Kidney glomerular epithelial cell (primary cell): ENCODE measurements around the gene SNX33.
A peak's percentile ranks its signal among the peaks of the same experiment; 100 is the strongest.
"Not testable (repeated sequence)": the region's sequence is repeated elsewhere in the genome, so short reads cannot be mapped to it uniquely, and the experiment has no call there.

ENCODE experiments used
- DNase-seq: peaks from one replicate; lab custom pipeline; 2025; lab: John Stamatoyannopoulos, UW

Gene SNX33

DNA sequence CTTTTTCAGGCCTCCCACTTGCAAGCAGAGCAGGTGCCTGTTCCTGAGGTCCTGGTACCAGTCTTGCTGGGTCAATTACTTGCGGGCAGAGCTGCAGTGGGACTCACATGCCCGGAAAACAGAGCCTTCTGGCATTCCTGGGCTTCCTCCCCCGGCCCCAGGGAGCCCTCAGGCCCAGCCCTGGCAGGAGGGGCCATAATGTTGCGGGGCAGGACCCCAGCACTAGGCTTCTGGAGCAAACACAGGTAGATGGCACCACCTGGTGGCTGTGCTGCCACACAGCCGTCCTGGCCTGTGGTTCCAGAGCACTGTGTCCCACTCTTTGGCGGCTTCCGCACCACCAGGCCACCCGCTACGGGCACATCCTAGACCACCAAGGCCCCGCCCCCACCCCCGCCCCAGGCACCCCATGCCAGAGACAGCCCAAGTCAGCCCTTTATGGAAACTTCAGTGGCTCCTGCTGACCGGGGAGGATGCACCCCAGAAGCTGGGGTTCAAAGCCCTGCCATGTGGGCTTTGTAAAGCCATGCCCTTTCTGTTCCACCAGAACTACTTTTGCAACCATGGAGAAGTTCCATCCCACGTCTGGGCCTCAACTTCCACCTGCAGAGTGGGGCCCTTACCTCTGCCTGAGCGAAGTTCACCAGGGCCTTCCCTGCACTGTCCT is 36.1 kb downstream of the SNX33 start:
- DNase-seq, result not testable (repeated sequence)

DNA sequence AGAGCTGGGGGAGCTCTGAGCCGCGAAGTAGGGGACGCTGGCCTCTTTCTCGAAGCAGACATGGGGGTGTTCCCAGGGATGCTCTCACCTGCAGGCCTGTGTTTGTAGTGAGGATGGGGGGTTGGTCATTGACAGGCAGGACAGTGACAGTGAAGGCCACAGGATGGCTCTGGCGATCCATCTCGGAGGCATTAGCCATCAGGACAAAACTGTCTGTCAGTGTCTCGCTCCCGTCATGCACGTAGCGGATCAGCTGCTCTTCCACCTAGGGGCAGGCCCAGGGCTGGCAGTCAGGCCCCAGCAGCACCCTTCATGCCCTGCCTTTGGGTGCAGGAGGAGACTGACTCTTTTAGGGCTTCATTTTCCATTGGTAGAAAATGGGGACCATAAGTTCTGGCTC is 36.9 kb downstream of the SNX33 start:
- no peak for DNase-seq

DNA sequence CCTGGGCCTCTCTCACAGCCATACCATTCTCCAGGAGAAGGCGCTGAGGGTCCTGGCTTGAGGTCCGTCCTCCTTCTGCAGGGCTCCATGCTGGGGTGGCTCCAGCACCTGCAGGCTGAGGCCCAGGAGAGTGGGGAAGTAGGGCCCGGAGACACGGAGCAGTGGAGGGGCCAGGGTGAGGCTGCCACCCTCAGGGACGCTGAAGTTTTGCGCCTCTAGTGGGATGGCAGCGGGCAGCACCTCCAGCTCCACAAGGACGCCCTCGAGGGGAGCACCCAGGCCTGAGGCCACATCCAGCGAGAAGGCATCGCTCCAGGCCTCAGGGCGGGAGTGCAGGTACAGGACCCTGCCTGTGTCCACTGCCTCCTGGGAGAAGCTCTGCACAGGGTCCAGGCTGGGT is 37.5 kb downstream of the SNX33 start:
- no peak for DNase-seq

DNA sequence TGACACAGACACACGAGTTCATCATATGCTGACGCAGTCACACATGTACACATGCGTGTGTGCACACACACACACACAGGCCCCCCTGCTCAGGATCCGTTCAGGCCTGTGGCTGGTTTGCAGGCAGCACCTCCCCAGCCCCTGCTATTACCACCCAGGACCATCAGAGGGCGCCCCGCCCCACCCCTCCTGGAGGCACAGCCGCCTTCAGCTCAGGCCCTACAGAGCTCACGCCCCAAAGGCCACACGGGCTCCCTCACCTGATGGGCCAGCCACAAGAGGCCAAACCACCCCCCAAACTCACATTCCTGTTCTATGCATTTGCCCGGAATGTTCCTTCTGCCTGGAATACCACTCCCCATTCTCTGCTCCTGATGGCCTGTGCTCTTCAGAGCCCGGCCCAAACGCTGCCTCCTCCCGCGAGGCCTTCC is 38.5 kb downstream of the SNX33 start:
- DNase-seq, result not testable (repeated sequence)

DNA sequence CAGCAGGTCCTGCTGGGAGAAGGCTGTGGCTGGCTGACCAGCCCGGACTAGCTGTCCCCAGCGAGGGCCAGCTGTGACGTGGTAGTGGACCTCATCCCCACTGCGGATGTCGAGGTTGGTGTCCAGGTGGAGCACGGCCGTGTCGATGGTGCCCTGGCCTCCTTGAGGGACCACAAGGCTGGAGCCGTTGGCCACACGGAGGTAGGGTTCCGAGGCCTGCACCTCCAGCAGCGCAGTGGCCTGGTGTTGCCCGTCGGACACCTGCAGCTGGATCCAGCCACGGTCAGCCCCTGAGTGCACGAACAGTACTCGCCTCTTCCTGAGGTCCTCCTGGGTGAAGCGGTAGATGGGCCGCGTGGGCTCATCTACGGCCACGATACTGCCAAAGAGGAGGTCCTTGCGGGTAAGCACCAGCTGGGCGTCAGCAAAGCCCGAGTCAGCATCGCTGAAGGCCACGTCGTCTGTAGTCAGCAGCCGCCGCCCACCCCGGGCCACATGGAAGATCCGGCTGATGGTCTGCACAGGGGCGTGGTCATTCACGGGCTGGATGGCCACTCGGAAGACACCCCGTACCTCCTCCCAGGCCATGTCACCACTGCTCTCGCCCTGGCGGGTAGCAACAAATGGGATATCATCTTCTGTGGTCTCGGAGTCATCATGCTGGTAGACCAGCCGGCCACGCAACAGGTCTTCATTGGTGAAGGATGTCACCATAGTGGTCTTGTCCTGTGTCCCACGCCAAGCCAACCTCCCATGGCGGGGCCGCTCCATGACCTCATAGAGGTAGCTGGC is 40.0 kb downstream of the SNX33 start:
- no peak for DNase-seq

DNA sequence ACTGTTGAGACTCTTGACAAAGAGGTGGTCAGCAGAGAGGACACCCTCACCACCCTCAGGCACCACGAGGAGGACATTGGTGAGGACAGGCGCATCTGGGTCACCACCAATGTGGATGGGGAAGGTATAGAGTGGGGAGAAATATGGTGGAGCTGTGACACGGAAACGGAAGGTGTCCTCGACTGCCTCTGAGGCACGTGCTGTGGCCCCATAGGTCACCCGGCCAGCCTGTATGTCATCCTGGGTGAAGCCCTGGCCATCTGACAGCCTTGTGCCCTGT is 40.5 kb downstream of the SNX33 start:
- DNase-seq, result no peak

DNA sequence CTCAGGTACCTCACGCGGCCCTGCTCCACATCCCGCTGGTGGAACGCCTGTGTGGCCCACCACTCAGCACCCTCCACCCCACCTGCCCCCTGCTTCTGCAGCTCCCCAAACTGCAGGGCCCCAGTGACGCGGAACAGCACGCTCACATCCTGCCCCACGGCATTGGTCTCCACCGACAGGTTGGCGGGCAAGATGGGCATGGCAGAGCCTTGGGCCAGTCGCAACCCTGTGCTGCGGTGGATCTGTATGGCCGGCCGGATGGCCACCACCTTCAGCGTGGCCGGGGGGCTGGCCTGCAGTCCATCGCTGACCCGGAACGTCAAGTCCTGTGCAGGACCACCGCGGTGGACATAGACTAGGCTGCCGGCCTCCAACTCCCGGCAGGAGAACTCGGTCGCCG is 41.1 kb downstream of the SNX33 start:
- DNase-seq, result no peak

DNA sequence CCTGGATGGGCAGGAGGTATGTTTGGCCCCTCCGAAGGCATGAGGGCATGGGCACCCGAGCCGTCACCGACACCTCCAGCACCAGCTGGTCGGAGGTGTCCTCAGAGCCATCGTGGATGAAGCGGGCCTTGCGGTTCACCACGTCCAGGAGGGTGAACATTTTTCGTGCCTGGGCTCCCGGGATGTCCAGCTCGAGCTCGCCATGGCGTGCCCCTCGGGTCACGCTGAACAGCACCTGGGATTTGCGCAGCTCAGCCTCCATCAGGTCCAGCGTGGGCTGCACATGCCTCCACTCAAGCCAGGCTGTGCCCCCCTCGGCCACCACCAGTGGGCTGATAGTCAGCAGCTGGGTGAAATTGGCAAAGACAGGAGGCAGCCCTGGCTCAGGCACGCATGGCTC is 41.7 kb downstream of the SNX33 start:
- not testable (repeated sequence) for DNase-seq

DNA sequence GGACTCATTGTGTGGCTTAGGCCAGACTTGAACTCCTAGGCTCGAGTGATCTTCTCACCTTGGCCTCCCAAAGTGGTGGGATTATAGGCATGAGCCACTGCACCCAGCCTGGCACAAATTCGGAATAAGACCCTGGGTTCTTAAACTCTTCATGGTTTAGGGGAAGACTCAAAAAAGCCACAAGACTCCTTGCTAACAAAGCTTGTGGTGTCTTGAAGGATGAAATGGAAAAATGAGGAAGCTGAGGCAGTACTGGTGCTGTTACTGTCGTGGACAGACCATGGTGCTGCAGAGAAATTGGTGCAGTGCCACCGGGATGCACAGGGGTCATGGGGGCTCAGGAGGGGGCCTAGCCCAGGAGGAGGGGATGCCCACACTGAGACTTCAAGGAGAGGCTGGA is 44.6 kb downstream of the SNX33 start:
- not testable (repeated sequence) for DNase-seq

DNA sequence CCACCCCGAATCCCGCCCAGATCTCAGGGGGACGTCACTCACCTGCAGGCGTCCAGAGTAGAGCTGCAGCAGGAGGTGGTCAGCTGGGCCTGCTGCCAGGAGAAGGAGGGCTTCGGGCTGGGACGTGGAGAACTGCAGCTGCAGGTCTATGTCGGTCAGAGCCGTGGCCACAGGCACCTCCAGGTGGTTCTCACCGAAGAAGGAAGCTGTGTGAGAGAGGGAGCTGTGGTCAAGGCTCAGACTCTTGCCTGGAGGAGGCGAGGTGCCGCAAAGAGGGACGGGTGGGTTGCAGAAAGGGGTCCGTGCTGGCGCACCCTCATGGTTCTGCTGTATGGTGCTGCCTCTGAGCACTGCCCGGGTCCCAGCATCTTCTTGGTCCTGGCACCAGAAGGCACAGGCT is 45.3 kb downstream of the SNX33 start:
- not testable (repeated sequence) for DNase-seq

DNA sequence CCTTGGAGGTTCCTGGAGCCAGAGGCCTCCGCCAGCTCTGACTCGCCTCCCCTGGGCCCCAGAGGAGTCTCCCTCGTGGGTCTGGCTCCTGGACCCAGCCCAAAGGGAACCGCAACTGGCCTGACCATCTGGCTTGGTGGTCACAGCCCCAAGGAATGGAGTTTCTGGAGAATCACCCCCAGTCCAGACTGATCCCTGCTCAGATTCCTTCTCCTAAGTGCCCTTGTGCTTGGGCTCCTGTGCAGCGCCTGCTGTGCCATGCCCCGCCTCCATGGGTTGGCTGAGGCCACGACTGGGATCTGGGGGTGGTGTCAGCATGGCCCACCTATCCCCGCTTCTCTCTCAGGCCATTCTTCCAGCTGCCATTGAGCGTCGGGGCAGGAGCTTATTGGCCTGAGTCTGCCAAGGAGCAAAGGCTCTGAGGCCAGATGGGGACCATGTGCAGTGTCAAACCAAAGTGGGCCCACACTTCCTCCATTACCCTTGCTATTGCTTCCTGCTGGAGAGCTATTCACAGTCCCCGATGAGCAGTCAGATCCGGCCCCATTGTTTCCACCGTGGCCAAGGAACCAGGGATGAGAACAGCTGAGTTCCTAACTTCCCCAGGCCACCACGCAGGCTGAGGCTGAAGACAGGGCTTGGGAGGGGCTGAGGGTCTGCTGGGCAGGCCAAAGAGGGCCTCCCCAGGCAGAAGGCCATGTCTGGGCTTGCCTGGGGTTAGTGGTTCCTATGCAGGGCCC is 46.0 kb downstream of the SNX33 start:
- DNase-seq, result no peak

DNA sequence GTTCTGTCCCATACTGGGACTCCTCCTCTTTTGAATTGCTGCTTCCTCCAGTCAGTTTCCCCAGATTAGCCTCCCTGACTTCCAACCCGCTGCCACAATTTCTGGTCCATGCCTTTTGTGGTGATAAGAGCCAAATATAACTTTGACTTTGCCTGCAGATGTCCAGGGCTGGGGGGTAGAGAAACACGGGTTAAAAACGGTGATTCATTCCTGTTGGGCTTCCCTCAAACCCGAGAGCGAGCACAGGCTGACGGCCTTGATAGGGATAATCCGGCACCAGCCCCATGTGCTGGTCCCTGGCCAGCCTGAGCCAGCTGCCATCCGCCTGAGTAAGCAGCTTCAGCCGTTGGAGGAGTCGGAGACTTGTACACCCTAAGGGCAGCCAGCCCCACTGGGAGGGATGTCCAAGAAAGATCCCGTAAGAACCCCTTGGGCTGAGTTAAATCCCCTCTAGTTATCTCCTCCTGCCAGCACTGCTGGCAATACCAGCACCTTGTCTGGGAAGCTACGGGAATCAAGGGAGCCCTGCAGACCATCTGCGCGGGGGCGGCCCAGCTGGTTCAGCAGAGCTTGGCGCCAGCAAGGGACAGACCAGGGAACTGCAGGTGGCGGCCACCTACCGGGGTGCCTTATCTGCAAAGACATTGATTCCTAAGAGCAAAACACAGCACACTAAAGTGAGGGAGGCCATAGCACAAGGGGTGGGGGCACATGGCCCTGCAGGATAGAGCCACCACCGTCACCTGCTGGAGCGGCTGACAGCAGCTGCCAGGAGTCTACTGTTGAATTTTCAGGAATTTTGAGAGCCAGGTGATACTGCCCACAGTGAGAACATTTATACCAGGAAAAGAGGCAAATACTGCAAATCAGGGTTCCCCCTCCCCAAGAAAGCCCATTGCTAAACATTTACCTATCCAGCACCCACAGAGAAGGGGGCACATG is 46.8 kb downstream of the SNX33 start:
- peak; percentile 79 for DNase-seq

DNA sequence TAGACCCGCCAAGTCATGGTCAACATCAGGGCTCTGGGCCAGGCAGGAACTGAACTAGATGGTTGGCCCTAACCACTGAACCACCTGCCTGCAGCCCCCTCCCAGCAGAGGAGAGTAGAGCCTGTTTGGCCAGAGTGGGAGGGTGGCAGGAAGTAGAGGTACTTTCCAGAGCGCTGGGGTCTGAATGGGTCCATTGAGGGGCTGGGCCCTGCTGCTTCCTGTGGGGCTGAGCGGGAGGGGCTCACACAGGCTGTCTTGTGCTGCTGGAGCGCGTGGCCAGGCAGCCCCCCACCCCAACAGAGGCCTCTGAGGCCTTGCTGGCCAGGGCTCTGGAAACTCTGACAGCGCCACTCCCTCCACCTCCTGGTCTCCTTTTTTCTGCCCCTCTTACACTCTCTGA is 47.5 kb downstream of the SNX33 start:
- DNase-seq, result no peak

DNA sequence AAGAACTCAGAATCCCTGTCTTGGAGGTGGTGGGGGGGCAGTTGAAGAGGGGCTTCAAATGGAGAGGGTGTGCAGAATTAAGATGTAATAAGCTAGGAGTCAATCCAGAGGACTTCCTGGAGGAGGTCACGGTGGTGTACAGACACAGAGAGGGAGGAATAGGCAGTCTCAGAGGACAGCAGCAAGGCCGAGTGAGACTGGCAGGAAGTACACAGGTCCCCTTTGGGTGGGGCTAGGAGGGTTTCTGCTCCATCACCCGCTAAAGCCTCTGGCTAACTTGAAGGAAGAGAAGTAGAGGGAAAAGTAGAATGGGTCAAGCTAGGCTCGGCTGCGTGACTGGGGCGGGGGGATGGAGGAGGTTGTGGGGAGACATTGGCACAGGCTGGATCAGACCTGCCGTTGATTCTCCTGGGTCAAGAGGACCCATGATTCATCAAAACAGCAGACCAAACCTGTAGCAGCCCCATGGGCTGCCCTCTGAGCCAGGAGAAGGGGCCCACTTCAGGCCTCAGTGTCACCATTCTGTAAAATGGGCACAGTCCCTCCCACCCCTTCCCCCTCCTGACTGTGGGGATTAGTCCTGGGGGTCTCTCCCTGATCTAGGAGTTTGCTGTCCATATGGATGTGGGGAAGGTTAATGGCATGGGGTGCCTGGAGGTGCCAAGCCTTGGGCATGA is 48.1 kb downstream of the SNX33 start:
- DNase-seq, result no peak

DNA sequence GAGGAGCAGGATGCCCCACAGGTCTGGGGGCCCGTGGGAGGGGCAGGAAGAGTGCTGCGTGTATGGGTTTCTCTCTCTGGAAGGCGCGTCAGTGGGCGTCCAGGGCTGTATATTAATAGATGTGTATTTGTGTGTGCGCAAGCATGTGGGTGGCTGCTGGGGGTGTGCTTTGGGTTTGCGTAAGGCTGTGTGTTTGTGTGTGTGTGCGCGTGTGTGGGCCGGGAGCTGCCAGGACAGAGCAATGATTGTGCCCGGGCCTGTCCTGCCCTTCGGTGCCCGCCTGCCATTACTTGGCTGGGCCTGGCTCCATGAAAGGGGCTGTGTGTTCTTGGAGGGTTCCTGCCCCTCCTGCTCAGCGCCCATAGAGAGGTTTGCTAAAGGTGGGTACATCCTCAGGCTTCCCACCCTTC is 48.6 kb downstream of the SNX33 start:
- no peak for DNase-seq

DNA sequence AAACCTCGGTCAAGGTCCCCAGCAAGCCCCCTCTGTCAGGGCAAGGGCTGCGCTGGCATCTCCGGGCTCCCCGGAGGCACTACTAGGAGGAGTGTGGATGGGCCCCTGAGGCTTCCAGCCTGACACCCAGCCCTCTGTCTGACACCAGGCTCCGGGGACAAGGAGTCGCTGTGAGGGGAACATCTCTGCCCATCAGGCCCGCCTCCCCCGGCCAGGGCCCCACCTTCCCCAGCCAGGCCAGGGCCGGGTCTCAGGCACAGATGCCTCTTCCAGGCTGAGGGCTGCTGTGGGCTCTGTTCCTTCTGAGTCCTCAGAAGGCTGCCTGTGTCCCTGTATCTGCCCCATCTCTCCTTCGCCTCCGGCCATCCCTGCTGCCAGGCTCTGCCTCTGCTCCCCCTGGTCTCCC is 49.1 kb downstream of the SNX33 start:
- no peak for DNase-seq

DNA sequence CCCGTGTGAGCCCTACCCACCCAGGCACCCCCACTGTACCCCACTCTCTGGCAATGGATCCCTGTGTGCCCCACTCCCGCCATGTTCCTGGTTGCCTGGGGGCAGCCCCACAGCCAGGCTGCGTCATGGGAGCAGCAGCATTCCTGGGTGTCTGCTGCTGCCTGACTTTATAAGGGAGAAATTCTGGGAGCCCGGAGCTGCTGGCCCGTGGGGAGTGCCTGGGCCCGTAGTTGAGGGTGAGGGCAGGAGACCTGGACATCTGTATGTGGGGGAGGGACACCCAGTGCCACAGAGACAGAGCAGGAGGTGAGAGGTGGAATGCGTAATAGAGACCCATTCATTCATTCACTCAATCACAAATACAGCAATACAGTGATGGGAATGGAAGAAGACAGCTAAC is 49.8 kb downstream of the SNX33 start:
- no peak for DNase-seq

DNA sequence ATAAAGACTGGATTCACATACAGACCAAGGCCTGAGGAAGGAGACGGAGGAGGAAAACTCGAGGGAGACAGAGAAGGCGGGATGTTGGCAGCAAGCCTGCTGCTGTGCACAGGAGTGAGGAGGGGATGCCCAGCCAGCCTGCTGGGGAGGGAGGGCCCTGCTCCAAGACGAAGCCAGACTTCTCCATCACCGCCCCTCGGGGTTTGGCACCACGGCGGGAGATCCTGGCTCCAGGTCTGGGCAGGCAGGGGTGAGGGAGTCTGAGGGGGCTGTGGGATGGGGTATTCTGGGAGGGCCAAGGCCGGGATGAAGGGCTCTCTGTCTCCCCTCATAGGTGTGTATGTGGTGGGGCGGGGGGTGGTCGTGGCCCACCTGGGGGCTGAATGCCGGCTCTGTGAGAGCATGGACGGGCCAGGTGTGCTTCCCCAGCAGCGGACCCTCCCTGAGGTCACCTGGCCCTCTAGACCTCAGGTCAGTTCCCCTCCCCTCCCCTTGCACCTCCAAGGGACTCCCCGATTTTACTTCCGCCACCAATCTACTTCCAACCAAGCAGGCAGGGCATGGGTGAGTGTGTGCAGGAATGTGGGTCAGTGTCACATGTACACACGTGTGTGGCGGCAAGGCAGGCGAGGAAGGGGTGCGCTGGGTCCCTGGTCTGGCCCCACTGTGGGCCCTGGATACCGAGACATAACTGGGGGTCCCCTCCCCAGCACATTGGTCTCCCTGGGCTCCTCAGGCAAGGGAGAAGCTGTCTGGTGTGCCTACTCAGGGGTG is 50.4 kb downstream of the SNX33 start:
- not testable (repeated sequence) for DNase-seq

DNA sequence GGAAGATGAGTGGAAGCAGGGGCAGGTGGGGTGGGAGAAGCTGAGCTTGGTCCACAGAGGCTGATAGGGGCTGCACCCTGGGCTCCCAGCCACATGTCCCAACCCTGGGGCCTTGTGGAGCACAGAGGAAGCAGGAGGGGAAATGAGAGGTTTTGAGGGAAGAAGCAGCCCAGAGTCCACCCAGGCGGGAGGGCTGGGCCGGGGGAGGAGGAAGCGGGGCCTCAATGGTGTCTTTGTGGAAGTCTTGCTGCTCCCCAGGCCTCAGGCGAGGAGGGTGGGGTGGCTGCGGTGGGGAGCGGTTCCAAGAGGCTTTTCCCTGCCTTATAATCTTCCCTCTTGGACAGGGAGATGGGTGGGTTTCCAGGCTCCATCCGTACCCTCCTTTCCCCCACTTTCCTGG is 51.8 kb downstream of the SNX33 start:
- DNase-seq, result not testable (repeated sequence)

DNA sequence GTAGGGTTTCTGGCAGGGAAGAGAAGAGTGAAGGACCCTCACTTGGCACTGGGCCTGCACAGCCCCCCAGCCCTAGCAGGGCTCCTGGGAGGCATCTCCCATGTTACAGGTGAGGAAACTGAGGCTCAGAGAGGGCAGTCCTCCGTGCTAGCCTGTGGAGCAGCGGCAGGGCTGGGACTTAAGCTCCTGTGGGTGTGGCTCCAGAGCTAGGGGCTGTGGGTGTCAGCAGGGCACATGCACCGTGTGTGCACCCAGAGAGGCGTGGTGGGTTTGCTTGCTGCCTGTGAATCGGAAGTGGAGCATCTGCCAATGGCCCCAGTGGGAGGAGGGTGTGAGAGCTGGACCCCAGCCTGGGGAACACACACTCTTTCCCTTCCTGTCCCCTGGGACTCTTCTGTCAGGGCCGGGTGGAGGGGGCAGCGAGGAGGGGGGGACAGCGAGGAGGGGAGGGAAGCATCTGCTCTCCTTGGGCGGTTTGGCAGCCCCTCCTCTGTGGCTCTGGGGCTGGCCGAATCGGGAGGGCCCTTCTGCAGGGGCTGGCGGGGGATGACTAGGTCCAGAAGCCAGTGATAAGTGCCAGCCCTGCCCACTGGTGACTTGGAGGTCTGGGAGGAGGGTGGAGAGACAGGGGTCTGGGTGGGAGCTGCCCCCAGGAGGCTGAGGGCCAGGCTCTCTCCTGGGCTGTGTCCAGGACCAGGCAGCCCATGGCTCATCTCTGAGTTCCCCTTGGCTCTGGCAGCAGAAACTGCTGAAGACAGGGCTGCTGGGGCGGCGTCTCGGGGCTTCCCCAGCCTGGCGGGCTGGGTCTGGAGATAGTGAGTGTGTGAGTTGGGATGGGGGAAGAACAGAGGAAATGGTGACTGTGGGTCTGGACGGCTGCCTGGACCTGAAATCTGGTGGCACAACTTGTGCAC is 52.5 kb downstream of the SNX33 start:
- peak; percentile 14 for DNase-seq
